Measurements from ENCODE around the gene CACNA2D4. TPM values are rescaled to one million over a fixed set of nuclear protein-coding genes. Genes with fewer than 3 reads are reported as not detected.

The CACNA2D4 gene
- total and polyA plus RNA-seq, 8 donors: 1.5 to 6.5 (median 1.9) TPM

DNA sequence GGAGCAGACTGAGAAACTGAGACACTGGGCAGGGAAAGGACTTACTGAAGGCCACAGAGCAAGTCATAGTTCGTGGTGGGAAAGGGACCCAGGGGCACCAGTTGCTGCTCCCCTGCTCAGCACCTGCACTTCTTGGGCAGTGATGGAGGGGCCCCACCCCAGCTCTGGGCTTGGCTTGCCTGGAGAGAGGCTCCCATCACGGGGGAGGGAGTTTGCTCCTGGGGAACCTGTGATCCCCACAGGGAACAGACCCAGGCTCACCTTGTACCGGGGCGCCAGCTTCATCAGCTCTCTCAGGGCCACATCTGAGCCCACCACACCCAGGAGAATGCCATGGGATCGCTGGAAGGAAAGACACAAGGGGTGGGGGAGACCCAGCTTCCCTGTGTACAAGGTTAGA is 39.8 kb downstream of the CACNA2D4 start:
- ATAC-seq (no peak), DNase-seq (no peak)
- TF ChIP-seq, protein P1, sequence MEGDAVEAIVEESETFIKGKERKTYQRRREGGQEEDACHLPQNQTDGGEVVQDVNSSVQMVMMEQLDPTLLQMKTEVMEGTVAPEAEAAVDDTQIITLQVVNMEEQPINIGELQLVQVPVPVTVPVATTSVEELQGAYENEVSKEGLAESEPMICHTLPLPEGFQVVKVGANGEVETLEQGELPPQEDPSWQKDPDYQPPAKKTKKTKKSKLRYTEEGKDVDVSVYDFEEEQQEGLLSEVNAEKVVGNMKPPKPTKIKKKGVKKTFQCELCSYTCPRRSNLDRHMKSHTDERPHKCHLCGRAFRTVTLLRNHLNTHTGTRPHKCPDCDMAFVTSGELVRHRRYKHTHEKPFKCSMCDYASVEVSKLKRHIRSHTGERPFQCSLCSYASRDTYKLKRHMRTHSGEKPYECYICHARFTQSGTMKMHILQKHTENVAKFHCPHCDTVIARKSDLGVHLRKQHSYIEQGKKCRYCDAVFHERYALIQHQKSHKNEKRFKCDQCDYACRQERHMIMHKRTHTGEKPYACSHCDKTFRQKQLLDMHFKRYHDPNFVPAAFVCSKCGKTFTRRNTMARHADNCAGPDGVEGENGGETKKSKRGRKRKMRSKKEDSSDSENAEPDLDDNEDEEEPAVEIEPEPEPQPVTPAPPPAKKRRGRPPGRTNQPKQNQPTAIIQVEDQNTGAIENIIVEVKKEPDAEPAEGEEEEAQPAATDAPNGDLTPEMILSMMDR (IDR thresholded peaks at IDR 0.05): no peak
- Histone ChIP-seq H3K36me3 (no peaks in the 10 kb centered on the region), H3K27me3 (peaks cover 0 to 10% of the 10 kb centered on the region in 2 donors), H3K4me3 (no peak overlapping the region), H3K4me1 (no peaks in the 10 kb centered on the region), H3K9me3 (no peaks in the 10 kb centered on the region), H3K27ac (no peak overlapping the region)
- intact Hi-C loops (cut with DNase I): no loop called here

DNA sequence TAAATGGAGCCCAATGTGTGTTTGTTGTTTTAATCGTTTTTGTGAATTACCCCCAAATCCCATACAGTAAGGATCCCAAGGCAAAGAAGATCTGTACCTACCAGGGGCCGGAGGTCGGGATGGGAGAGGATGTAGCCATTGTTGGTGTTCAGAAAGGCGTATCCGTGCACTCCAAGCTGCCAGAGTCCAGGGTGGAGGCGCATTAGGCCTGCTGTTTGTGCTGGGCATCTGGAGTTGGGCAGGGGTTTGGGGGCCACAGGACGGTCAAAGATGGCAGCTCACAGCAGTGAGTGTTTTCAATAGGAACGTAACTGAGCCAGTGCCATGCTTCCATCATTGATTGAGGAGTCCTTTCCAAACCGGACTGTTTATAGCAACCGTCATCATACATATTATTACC is 40.2 kb downstream of the CACNA2D4 start:
- TF ChIP-seq, protein P1 (IDR thresholded peaks at IDR 0.05): no peak
- ATAC-seq: no peak
- no peaks in the 10 kb centered on the region for H3K9me3 ChIP-seq
- H3K4me1 ChIP-seq: no peaks in the 10 kb centered on the region
- no peaks in the 10 kb centered on the region for H3K36me3 ChIP-seq
- H3K4me3 ChIP-seq: no peak overlapping the region
- DNase-seq: no peak
- intact Hi-C loops (cut with DNase I): no loop called here
- H3K27ac ChIP-seq: no peak overlapping the region
- peaks cover 0 to 5% of the 10 kb centered on the region in 2 donors for H3K27me3 ChIP-seq

DNA sequence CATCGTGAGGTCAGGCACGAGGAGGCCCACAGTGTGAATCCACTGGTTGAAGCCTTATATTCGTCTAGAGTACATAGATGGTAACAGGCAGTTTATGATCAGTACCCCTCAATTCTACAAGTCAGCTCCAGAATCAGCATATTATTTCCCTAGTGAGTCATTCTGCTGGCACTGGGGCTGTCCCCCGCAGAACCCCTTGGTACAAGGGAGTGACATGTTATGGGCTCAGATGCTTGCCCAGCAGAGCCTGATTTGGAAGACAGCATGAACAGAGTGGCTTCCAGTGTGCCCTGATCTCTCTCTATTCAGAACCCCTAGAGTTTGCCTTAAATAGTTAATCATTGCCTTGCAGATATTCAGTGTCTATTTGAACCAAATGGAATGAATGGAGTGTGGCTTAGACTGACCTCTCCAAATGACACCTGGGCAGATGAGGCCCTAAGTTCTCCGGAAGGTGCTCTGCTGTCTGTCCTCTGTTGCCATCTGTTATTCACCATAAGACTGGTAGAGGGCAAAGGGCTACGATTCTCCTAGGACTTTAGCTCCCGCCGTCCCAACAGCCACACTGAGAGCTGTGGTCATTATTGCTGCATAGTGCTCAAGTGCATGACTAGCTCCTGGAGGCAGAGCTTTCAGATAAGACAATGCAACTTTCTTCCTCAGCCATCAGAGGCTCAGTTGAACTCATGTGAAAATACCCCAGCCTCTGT is 41.1 kb downstream of the CACNA2D4 start:
- intact Hi-C loops (cut with DNase I): no loop called here
- DNase-seq: no peak
- peaks cover 0 to 3% of the 10 kb centered on the region in 2 donors for H3K27me3 ChIP-seq
- H3K4me1 ChIP-seq: no peaks in the 10 kb centered on the region
- no peak overlapping the region for H3K4me3 ChIP-seq
- H3K9me3 ChIP-seq: no peaks in the 10 kb centered on the region
- ATAC-seq: no peak
- TF ChIP-seq, protein P1 (IDR thresholded peaks at IDR 0.05): no peak
- no peaks in the 10 kb centered on the region for H3K36me3 ChIP-seq
- no peak overlapping the region for H3K27ac ChIP-seq

DNA sequence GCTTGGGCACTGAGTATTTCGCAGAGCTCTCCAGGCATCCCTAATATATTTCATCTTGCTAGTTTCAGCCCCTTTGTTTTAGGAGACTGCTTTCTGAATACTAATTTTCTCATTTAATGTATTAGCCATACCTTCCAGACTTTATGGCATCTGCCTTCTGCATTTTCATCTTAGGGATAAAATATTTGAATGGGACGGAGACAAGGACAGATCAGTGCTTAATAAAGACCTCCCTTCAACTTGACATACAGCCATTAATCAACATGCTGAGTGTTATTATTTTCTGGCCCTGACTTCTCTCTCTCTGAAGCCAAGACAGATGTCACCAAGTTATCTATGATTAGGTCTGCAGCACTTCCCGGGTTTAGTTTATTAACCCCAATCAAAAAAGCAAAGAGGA is 42.4 kb downstream of the CACNA2D4 start:
- Histone ChIP-seq H3K27ac (no peak overlapping the region), H3K4me3 (no peak overlapping the region), H3K36me3 (no peaks in the 10 kb centered on the region), H3K9me3 (no peaks in the 10 kb centered on the region), H3K27me3 (peaks cover 0 to 3% of the 10 kb centered on the region in 2 donors), H3K4me1 (no peaks in the 10 kb centered on the region)
- DNase-seq: no peak
- intact Hi-C loops (cut with DNase I): no loop called here
- ATAC-seq: no peak
- TF ChIP-seq, protein P1 (IDR thresholded peaks at IDR 0.05): no peak

DNA sequence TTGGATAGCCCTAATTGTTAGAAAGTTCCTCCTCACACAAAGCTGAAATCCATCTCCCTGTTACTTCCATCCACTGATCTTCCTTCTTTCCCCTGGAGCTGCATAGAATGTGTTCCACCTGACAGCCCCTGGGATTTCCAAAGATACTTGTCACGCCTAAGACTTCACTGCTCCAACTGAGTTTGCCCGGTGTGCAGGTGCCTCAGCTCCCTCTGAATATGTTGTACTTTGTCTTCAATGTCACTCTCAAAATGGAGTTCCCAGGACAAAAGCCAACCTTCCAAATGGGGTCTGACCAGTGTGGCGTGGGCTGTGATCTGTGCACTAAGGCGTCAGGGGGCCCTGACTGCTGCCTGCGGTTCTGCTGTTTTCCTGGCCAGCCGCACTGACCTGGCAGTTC is 42.8 kb downstream of the CACNA2D4 start:
- TF ChIP-seq, protein P1 (IDR thresholded peaks at IDR 0.05): no peak
- no peaks in the 10 kb centered on the region for H3K36me3 ChIP-seq
- intact Hi-C loops (cut with DNase I): no loop called here
- ATAC-seq: no peak
- DNase-seq: no peak
- no peak overlapping the region for H3K27ac ChIP-seq
- no peak overlapping the region for H3K4me3 ChIP-seq
- H3K9me3 ChIP-seq: no peaks in the 10 kb centered on the region
- H3K4me1 ChIP-seq: no peaks in the 10 kb centered on the region
- peaks cover 0 to 3% of the 10 kb centered on the region in 2 donors for H3K27me3 ChIP-seq
